ENCODE data around the gene HIF3A. TPM values are rescaled to one million over a fixed set of nuclear protein-coding genes. Genes with fewer than 3 reads are reported as not detected.
"Not testable (repeated sequence)": the region's sequence is repeated elsewhere in the genome, so short reads cannot be mapped to it uniquely, and the experiment has no call there.

Gene HIF3A
- total RNA-seq, 4 donors from 2014 or later = 21.5 to 212 (median 103) TPM

GRCh38 chr19:46373491-46374359 is 76.9 kb downstream of the HIF3A start:
- peaks cover 0 to 18% of the 10 kb centered on the region in 2 donors for H3K4me1 ChIP-seq
- no peaks in the 10 kb centered on the region for H3K27me3 ChIP-seq
- intact Hi-C loops (cut with DNase I; ENCODE audit: low total_unique reads) = no loop called here
- DNase-seq = peak in 1 of 2 donors; percentile 54
- peak overlapping the region; percentile 40 to 64 for H3K27ac ChIP-seq
- no peak overlapping the region for H3K4me3 ChIP-seq
- TF ChIP-seq CTCF (IDR thresholded peaks at IDR 0.05) (no peak), POLR2A (IDR thresholded peaks at IDR 0.05) (no peak)
- H3K9me3 ChIP-seq = no peaks in the 10 kb centered on the region
- H3K36me3 ChIP-seq = no peaks in the 10 kb centered on the region

GRCh38 chr19:46374536-46375475 is 78.0 kb downstream of the HIF3A start:
- TF ChIP-seq CTCF (IDR thresholded peaks at IDR 0.05) (no peak), POLR2A (IDR thresholded peaks at IDR 0.05) (no peak)
- Histone ChIP-seq H3K4me1 (peaks cover 0 to 21% of the 10 kb centered on the region in 2 donors), H3K9me3 (no peaks in the 10 kb centered on the region), H3K36me3 (no peaks in the 10 kb centered on the region), H3K27ac (peak overlapping the region; percentile 40 to 64), H3K4me3 (no peak overlapping the region), H3K27me3 (no peaks in the 10 kb centered on the region)
- DNase-seq = no peak
- intact Hi-C loops (cut with DNase I; ENCODE audit: low total_unique reads) = no loop called here

GRCh38 chr19:46375476-46376067 is 78.7 kb downstream of the HIF3A start:
- peaks cover 0 to 21% of the 10 kb centered on the region in 2 donors for H3K4me1 ChIP-seq
- H3K9me3 ChIP-seq; intact Hi-C loops (cut with DNase I; ENCODE audit: low total_unique reads); H3K4me3 ChIP-seq; H3K27ac ChIP-seq; H3K36me3 ChIP-seq; DNase-seq; H3K27me3 ChIP-seq: not testable (repeated sequence)

GRCh38 chr19:46376241-46377153 is 79.7 kb downstream of the HIF3A start:
- H3K4me3 ChIP-seq = no peak overlapping the region
- no peaks in the 10 kb centered on the region for H3K27me3 ChIP-seq
- no peaks in the 10 kb centered on the region for H3K9me3 ChIP-seq
- peak overlapping the region; percentile 60 to 97 for H3K27ac ChIP-seq
- no peaks in the 10 kb centered on the region for H3K36me3 ChIP-seq
- DNase-seq = no peak
- intact Hi-C loops (cut with DNase I; ENCODE audit: low total_unique reads) = no loop called here
- no peak for TF ChIP-seq CTCF (IDR thresholded peaks at IDR 0.05)
- no peak for TF ChIP-seq POLR2A (IDR thresholded peaks at IDR 0.05)
- peaks cover 0 to 21% of the 10 kb centered on the region in 2 donors for H3K4me1 ChIP-seq
